Glutamatergic neuron (in vitro differentiated cells): ENCODE data around the gene PHF23. TPM values are rescaled to one million over a fixed set of nuclear protein-coding genes. Genes with fewer than 3 reads are reported as not detected.

Source experiments
- DNase-seq: peaks from one replicate; pipeline ENCODE4 v3.0.0; 2022
- H3K27ac Mint-ChIP-seq: one replicate; pipeline ENCODE4 v1.8.0; 2020; ENCODE audit warnings: mild to moderate bottlenecking, mixed read lengths, inconsistent platforms; ENCODE audit not compliant: unreplicated experiment
- H3K27me3 Mint-ChIP-seq: one replicate; pipeline ENCODE4 v1.8.0; 2020; ENCODE audit warnings: mild to moderate bottlenecking, moderate library complexity, mixed read lengths, inconsistent platforms; ENCODE audit not compliant: unreplicated experiment
- H3K36me3 Mint-ChIP-seq: one replicate; pipeline ENCODE4 v1.8.0; 2020; ENCODE audit warnings: mild to moderate bottlenecking, mixed read lengths, inconsistent platforms; ENCODE audit not compliant: unreplicated experiment
- H3K4me1 Mint-ChIP-seq: one replicate; pipeline ENCODE4 v1.8.0; 2020; ENCODE audit warnings: mild to moderate bottlenecking, low read depth, mixed read lengths, inconsistent platforms; ENCODE audit not compliant: unreplicated experiment
- H3K4me3 Mint-ChIP-seq: one replicate; pipeline ENCODE4 v1.8.0; 2020; ENCODE audit warnings: mild to moderate bottlenecking, mixed read lengths, inconsistent platforms; ENCODE audit not compliant: unreplicated experiment
- H3K9me3 Mint-ChIP-seq: one replicate; pipeline ENCODE4 v1.8.0; 2020; ENCODE audit warnings: mild to moderate bottlenecking, moderate library complexity, mixed read lengths, inconsistent platforms; ENCODE audit not compliant: unreplicated experiment
- CTCF ChIP-seq: fragments of 200-600 bp; sonication (generic); IDR thresholded peaks from one replicate; pipeline ENCODE4 v1.5.0; 2021; ENCODE audit not compliant: partially characterized antibody, unreplicated experiment
- microRNA-seq: library from miRNA; unstranded; fragments of <30 nt; microRNA quantifications from one replicate; pipeline ENCODE4, GENCODE V29; 2020; ENCODE audit not compliant: unreplicated experiment
- total RNA-seq: library from RNA; stranded (reverse); fragmentation: NEBNext Ultra II Directional; extraction: Animal tissue kit (Norgen Biotek cat#: 25700); gene quantifications from one replicate; pipeline ENCODE4 v1.2.1, GENCODE V29; 2021; ENCODE audit not compliant: unreplicated experiment

PHF23 gene
- total RNA-seq, 1 donor from 2014 or later, result 72.3 TPM

GRCh38 chr17:7186241-7186640, 53.0 kb downstream of the PHF23 start:
- DNase-seq, result no peak
- H3K27ac Mint-ChIP-seq, result no peak overlapping the region
- peaks cover 4% of the 10 kb centered on the region for H3K9me3 Mint-ChIP-seq
- peaks cover 9% of the 10 kb centered on the region for H3K4me1 Mint-ChIP-seq
- no peak overlapping the region for H3K4me3 Mint-ChIP-seq
- H3K27me3 Mint-ChIP-seq, result peaks cover 3% of the 10 kb centered on the region
- no peak for TF ChIP-seq CTCF
- H3K36me3 Mint-ChIP-seq, result no peaks in the 10 kb centered on the region

Small RNA genes within 50 kb of the gene (microRNA-seq; reads per million reads assigned to microRNA genes)
- gene MIR324, result 8,679 reads per million, percentile 98 among the genes with 10 or more reads in this experiment

Other genes starting within 250 kb of the PHF23 start
- gene ALOX12, start 243.4 kb downstream of the PHF23 start, total RNA-seq, result not detected
- 179 TPM for gene RNASEK, start 226.8 kb downstream of the PHF23 start, total RNA-seq
- gene BCL6B, start 216.4 kb downstream of the PHF23 start, total RNA-seq, result not detected
- 2.9 TPM for gene SLC16A13, start 203.4 kb downstream of the PHF23 start, total RNA-seq
- 0.54 TPM for gene SLC16A11, start 195.4 kb downstream of the PHF23 start, total RNA-seq
- gene CLEC10A, start 159.2 kb downstream of the PHF23 start, total RNA-seq, result not detected
- not detected for gene ASGR2, start 124.6 kb downstream of the PHF23 start, total RNA-seq
- gene ASGR1, start 60.1 kb downstream of the PHF23 start, total RNA-seq, result 29.0 TPM
- gene DLG4, start 19.6 kb downstream of the PHF23 start, total RNA-seq, result 157 TPM
- gene ACADVL, start 19.5 kb downstream of the PHF23 start, total RNA-seq, result 375 TPM
- 79.1 TPM for gene DVL2, start 4.9 kb downstream of the PHF23 start, total RNA-seq
- 908 TPM for gene GABARAP, start 3.0 kb upstream of the PHF23 start, total RNA-seq
- gene CTDNEP1, start 12.3 kb upstream of the PHF23 start, total RNA-seq, result 185 TPM
- gene ELP5, start 12.8 kb upstream of the PHF23 start, total RNA-seq, result 34.1 TPM
- 0.44 TPM for gene CLDN7, start 23.0 kb upstream of the PHF23 start, total RNA-seq
- 0.42 TPM for gene SLC2A4, start 42.3 kb upstream of the PHF23 start, total RNA-seq
- gene YBX2, start 55.2 kb upstream of the PHF23 start, total RNA-seq, result 1.3 TPM
- gene EIF5A, start 68.2 kb upstream of the PHF23 start, total RNA-seq, result 347 TPM
- gene GPS2, start 75.9 kb upstream of the PHF23 start, total RNA-seq, result 98.3 TPM
- gene NEURL4, start 89.9 kb upstream of the PHF23 start, total RNA-seq, result 97.6 TPM
- gene ACAP1, start 97.1 kb upstream of the PHF23 start, total RNA-seq, result not detected
- 2.2 TPM for gene KCTD11, start 112.7 kb upstream of the PHF23 start, total RNA-seq
- gene TMEM95, start 115.7 kb upstream of the PHF23 start, total RNA-seq, result not detected
- 0.34 TPM for gene TNK1, start 141.6 kb upstream of the PHF23 start, total RNA-seq
- gene PLSCR3, start 155.1 kb upstream of the PHF23 start, total RNA-seq, result 78.1 TPM
- gene TMEM256, start 164.6 kb upstream of the PHF23 start, total RNA-seq, result 51.6 TPM
- 90.8 TPM for gene NLGN2, start 168.4 kb upstream of the PHF23 start, total RNA-seq
- not detected for gene SPEM1, start 180.9 kb upstream of the PHF23 start, total RNA-seq
- not detected for gene SPEM2, start 186.2 kb upstream of the PHF23 start, total RNA-seq
- not detected for gene SPEM3, start 189.4 kb upstream of the PHF23 start, total RNA-seq
- 0.42 TPM for gene TMEM102, start 196.0 kb upstream of the PHF23 start, total RNA-seq
- gene FGF11, start 200.1 kb upstream of the PHF23 start, total RNA-seq, result 4.8 TPM
- gene CHRNB1, start 205.6 kb upstream of the PHF23 start, total RNA-seq, result 16.4 TPM
- gene ZBTB4, start 240.2 kb upstream of the PHF23 start, total RNA-seq, result 25.1 TPM
- gene SLC35G6, start 242.0 kb upstream of the PHF23 start, total RNA-seq, result 0.34 TPM
- 200 TPM for gene POLR2A, start 244.9 kb upstream of the PHF23 start, total RNA-seq